ENCODE measurements around the gene UNC13B. TPM values are rescaled to one million over a fixed set of nuclear protein-coding genes. Genes with fewer than 3 reads are reported as not detected.

UNC13B gene
- total and polyA plus RNA-seq, 2 of the 13 experiments (the other 11 are each of a cell fraction or from before 2014, with no cell fraction given) = 14.0 to 18.3 TPM

GRCh38 chr9:35340046-35340445 lies 178.2 kb downstream of the UNC13B start:
- CTCF ChIA-PET (ENCODE audit: low intra/inter-chr PET ratio, low total read pairs) = no interaction called here
- Histone ChIP-seq H3K36me3 (replicated peaks in 1 of 2; ENCODE audit: control insufficient read depth in 1 of 2, insufficient read depth in 2 of 2, low read length in 2 of 2) (peaks cover 0 to 4% of the 10 kb centered on the region in 2 experiments; a peak in 1 of 5 replicates), H3K27me3 (ENCODE audit: control insufficient read depth in 1 of 2, insufficient read depth in 2 of 2, low read length in 2 of 2) (no peaks in the 10 kb centered on the region), H3K9ac (ENCODE audit: insufficient read depth, low read depth, low read length) (no peak overlapping the region), H2AFZ (ENCODE audit: low read length) (no peak overlapping the region), H3K4me1 (ENCODE audit: insufficient read depth, low read length) (no peaks in the 10 kb centered on the region), H3K27ac (ENCODE audit: extremely low read length, insufficient read depth, low read length) (no peak overlapping the region), H3K4me2 (ENCODE audit: low read depth, low read length) (no peak overlapping the region), H3K4me3 (replicated peaks in 1 of 3; ENCODE audit: insufficient read depth in 1 of 3, low read depth in 2 of 3, low read length in 3 of 3) (no peak overlapping the region), H3K79me2 (ENCODE audit: insufficient read depth, low read length) (no peaks in the 10 kb centered on the region), H3K9me3 (ENCODE audit: low read length) (no peaks in the 10 kb centered on the region), H4K20me1 (ENCODE audit: insufficient read depth, low read length) (no peaks in the 10 kb centered on the region)
- intact Hi-C loops (cut with micrococcal nuclease; ENCODE audit: unreplicated experiment) (no loop called here), in situ Hi-C loops (cut with HindIII; ENCODE audit: extremely low pct_ligation_motif_present, low pct_unique_long_range_greater_than_20kb) (no loop called here)
- POLR2A ChIA-PET = no interaction called here
- no peak for FAIRE-seq
- ATAC-seq = no peak
- DNase-seq (ENCODE audit: low spot score) = no peak
- WGBS (ENCODE audit: low lambda C conversion rate) = 100% methylated on average over 1 of the region's 1 CpG
- BruUV-seq (replicated peaks) = no TSS peak
- TF ChIP-seq ZKSCAN5 (CRISPR knock-in tag; IDR thresholded peaks at IDR 0.05) (no peak), ZNF512B (CRISPR knock-in tag; IDR thresholded peaks at IDR 0.05; ENCODE audit: borderline replicate concordance) (no peak), TSC22D2 (CRISPR knock-in tag; IDR thresholded peaks at IDR 0.05; ENCODE audit: borderline replicate concordance) (no peak), ZSCAN31 (CRISPR knock-in tag; IDR thresholded peaks at IDR 0.05; ENCODE audit: low read depth) (no peak), MEIS1 (CRISPR knock-in tag; IDR thresholded peaks at IDR 0.05; ENCODE audit: borderline replicate concordance) (no peak)

- POLR2A ChIA-PET = no interaction called here
- 92% methylated on average over 2 of the region's 2 CpGs for WGBS (ENCODE audit: low lambda C conversion rate)
- no peak for TF ChIP-seq ATF4 (CRISPR knock-in tag; IDR thresholded peaks at IDR 0.05)
- TF ChIP-seq BATF2 (CRISPR knock-in tag; IDR thresholded peaks at IDR 0.05) = no peak
- no peak for TF ChIP-seq SP140L (CRISPR knock-in tag; IDR thresholded peaks at IDR 0.05; ENCODE audit: borderline replicate concordance)
- TF ChIP-seq PLSCR1 (CRISPR knock-in tag; IDR thresholded peaks at IDR 0.05; ENCODE audit: borderline replicate concordance) = no peak
- no peak for TF ChIP-seq MED8 (CRISPR knock-in tag; IDR thresholded peaks at IDR 0.05; ENCODE audit: insufficient replicate concordance)
- TF ChIP-seq RAD51 (IDR thresholded peaks at IDR 0.05; ENCODE audit: borderline replicate concordance) = no peak
- no peak for TF ChIP-seq GTF2F1 (IDR thresholded peaks at IDR 0.05; ENCODE audit: low read length)
- TF ChIP-seq RFX5 (IDR thresholded peaks at IDR 0.05; ENCODE audit: low read depth, low read length) = no peak
- no peak for TF ChIP-seq SRSF4 (IDR thresholded peaks at IDR 0.05; ENCODE audit: low read depth, low read length, poor library complexity, severe bottlenecking)
These were observed 179.2 kb downstream of the UNC13B start for GRCh38 chr9:35341021-35341420.

More at GRCh38 chr9:35341021-35341420, 179.2 kb downstream of the UNC13B start:
- intact Hi-C loops (cut with micrococcal nuclease; ENCODE audit: unreplicated experiment) (no loop called here), in situ Hi-C loops (cut with HindIII; ENCODE audit: extremely low pct_ligation_motif_present, low pct_unique_long_range_greater_than_20kb) (no loop called here)
- H2AFZ ChIP-seq (ENCODE audit: low read length) = no peak overlapping the region
- no peaks in the 10 kb centered on the region for H3K79me2 ChIP-seq (ENCODE audit: insufficient read depth, low read length)
- no peak for ATAC-seq
- no peaks in the 10 kb centered on the region for H3K4me1 ChIP-seq (ENCODE audit: insufficient read depth, low read length)
- H3K27ac ChIP-seq (ENCODE audit: extremely low read length, insufficient read depth, low read length) = no peak overlapping the region
- CTCF ChIA-PET (ENCODE audit: low intra/inter-chr PET ratio, low total read pairs) = no interaction called here
- H3K9me3 ChIP-seq (ENCODE audit: low read length) = no peaks in the 10 kb centered on the region
- no peak overlapping the region for H3K9ac ChIP-seq (ENCODE audit: insufficient read depth, low read depth, low read length)
- H4K20me1 ChIP-seq (ENCODE audit: insufficient read depth, low read length) = no peaks in the 10 kb centered on the region
- no peak overlapping the region for H3K4me3 ChIP-seq (replicated peaks in 1 of 3; ENCODE audit: insufficient read depth in 1 of 3, low read depth in 2 of 3, low read length in 3 of 3)
- no peak for DNase-seq (ENCODE audit: low spot score)
- peaks cover 0 to 4% of the 10 kb centered on the region in 2 experiments; a peak in 1 of 5 replicates for H3K36me3 ChIP-seq (replicated peaks in 1 of 2; ENCODE audit: control insufficient read depth in 1 of 2, insufficient read depth in 2 of 2, low read length in 2 of 2)
- no peak overlapping the region for H3K4me2 ChIP-seq (ENCODE audit: low read depth, low read length)
- no peak for FAIRE-seq
- BruUV-seq (replicated peaks) = no TSS peak
- H3K27me3 ChIP-seq (ENCODE audit: control insufficient read depth in 1 of 2, insufficient read depth in 2 of 2, low read length in 2 of 2) = no peaks in the 10 kb centered on the region
